DOHH2 (cell line): ENCODE data around the gene CNOT2.

Experiments
- H3F3A ChIP-seq: fragments of 200-600 bp; sonication (generic), shearing (Covaris generic); 2 replicates; pipeline ENCODE4 v1.6.0; 2016; ENCODE audit warnings: antibody characterized with exemption, mild to moderate bottlenecking; ENCODE audit not compliant: control insufficient read depth, insufficient read depth
- H3K27ac ChIP-seq: fragments of 200-600 bp; sonication (generic); 2 replicates; pipeline ENCODE4 v1.5.1; 2014; ENCODE audit warnings: low read depth, mild to moderate bottlenecking, low read length, moderate library complexity
- H3K27me3 ChIP-seq: fragments of 200-600 bp; sonication (generic); 2 replicates; pipeline ENCODE4 v1.6.1; 2014; ENCODE audit warnings: mild to moderate bottlenecking, low read length, mixed read lengths; ENCODE audit not compliant: control insufficient read depth
- H3K36me3 ChIP-seq: fragments of 200-600 bp; sonication (generic); 2 replicates; pipeline ENCODE4 v1.6.1; 2014; ENCODE audit warnings: mild to moderate bottlenecking, low read length, moderate library complexity, mixed read lengths; ENCODE audit not compliant: control insufficient read depth
- H3K4me1 ChIP-seq: fragments of 200-600 bp; sonication (generic); 2 replicates; pipeline ENCODE4 v1.6.1; 2014; ENCODE audit warnings: mild to moderate bottlenecking, low read length, mixed read lengths; ENCODE audit not compliant: control insufficient read depth
- H3K4me2 ChIP-seq: fragments of 200-600 bp; sonication (generic); 2 replicates; pipeline ENCODE4 v1.6.0; 2014; ENCODE audit warnings: mild to moderate bottlenecking, low read length, moderate library complexity
- H3K4me3 ChIP-seq: fragments of 200-600 bp; sonication (generic); 2 replicates; pipeline ENCODE4 v1.5.1; 2014; ENCODE audit warnings: mild to moderate bottlenecking, low read length, mixed read lengths
- H3K79me2 ChIP-seq: fragments of 200-600 bp; sonication (generic); 2 replicates; pipeline ENCODE4 v1.6.1; 2014; ENCODE audit warnings: mild to moderate bottlenecking, low read length, mixed read lengths; ENCODE audit not compliant: control insufficient read depth
- H3K9me2 ChIP-seq: fragments of 200-600 bp; sonication (generic); replicated peaks from 2 replicates; pipeline ENCODE4 v1.6.1; 2014; ENCODE audit warnings: mild to moderate bottlenecking, low read length, mixed read lengths; ENCODE audit not compliant: control insufficient read depth
- H3K9me3 ChIP-seq: fragments of 200-600 bp; sonication (generic); 2 replicates; pipeline ENCODE4 v1.6.1; 2014; ENCODE audit warnings: antibody characterized with exemption, low read length, mixed read lengths; ENCODE audit not compliant: control insufficient read depth, insufficient read depth
- H4K20me1 ChIP-seq: fragments of 200-600 bp; sonication (generic); 2 replicates; pipeline ENCODE4 v1.6.0; 2014; ENCODE audit warnings: low read depth, mild to moderate bottlenecking, antibody characterized with exemption, low read length, moderate library complexity; ENCODE audit not compliant: control insufficient read depth, insufficient read depth
- CTCF ChIP-seq: fragments of 200-600 bp; sonication (generic); IDR thresholded peaks from one replicate; pipeline ENCODE4 v1.5.1; 2014; ENCODE audit warnings: antibody characterized with exemption, mild to moderate bottlenecking, low read depth, low read length; ENCODE audit not compliant: poor library complexity, severe bottlenecking
- EZH2phosphoT487 ChIP-seq: fragments of 200-600 bp; sonication (generic); IDR thresholded peaks from 2 replicates; pipeline ENCODE4 v1.6.1; 2017; ENCODE audit warnings: borderline replicate concordance, mild to moderate bottlenecking, antibody characterized with exemption, low read length, moderate library complexity, mixed read lengths

CNOT2 gene

GRCh38 chr12:70265132-70265531, 21.9 kb downstream of the CNOT2 start:
- Histone ChIP-seq H3K27ac (peak overlapping the region; percentile 88), H3K9me2 (no peaks in the 10 kb centered on the region), H3K27me3 (no peaks in the 10 kb centered on the region), H3K9me3 (no peaks in the 10 kb centered on the region), H3K4me2 (peak overlapping the region; percentile 36), H3K36me3 (peaks cover 44% of the 10 kb centered on the region), H3K4me1 (peaks cover 97% of the 10 kb centered on the region), H4K20me1 (no peaks in the 10 kb centered on the region), H3K4me3 (peak overlapping the region; percentile 7; the same call in 1 of the 2 replicates), H3K79me2 (peaks cover 98% of the 10 kb centered on the region), H3F3A (peaks cover 16% of the 10 kb centered on the region)
- no peak for TF ChIP-seq EZH2phosphoT487
- TF ChIP-seq CTCF: no peak

- TF ChIP-seq CTCF (no peak), EZH2phosphoT487 (no peak)
- peaks cover 99% of the 10 kb centered on the region for H3K4me1 ChIP-seq
- H3K9me2 ChIP-seq: no peaks in the 10 kb centered on the region
- peak overlapping the region; percentile 80 for H3K27ac ChIP-seq
- H3K4me3 ChIP-seq: peak overlapping the region; percentile 20
- H4K20me1 ChIP-seq: no peaks in the 10 kb centered on the region
- peaks cover 100% of the 10 kb centered on the region for H3K79me2 ChIP-seq
- 0 out of 2 replicates have a peak, but pooled peaks cover 4% of the 10 kb centered on the region for H3K9me3 ChIP-seq
- peaks cover 54% of the 10 kb centered on the region for H3K36me3 ChIP-seq
- peaks cover 9% of the 10 kb centered on the region for H3F3A ChIP-seq
- H3K4me2 ChIP-seq: peak overlapping the region; percentile 58
- H3K27me3 ChIP-seq: no peaks in the 10 kb centered on the region
These were observed 24.3 kb downstream of the CNOT2 start for GRCh38 chr12:70267550-70267949.

GRCh38 chr12:70268972-70269371, 25.7 kb downstream of the CNOT2 start:
- Histone ChIP-seq H3F3A (peaks cover 9% of the 10 kb centered on the region), H3K79me2 (peaks cover 100% of the 10 kb centered on the region), H3K27ac (peak overlapping the region; percentile 80), H3K4me1 (peaks cover 99% of the 10 kb centered on the region), H3K9me3 (0 out of 2 replicates have a peak, but pooled peaks cover 5% of the 10 kb centered on the region), H3K36me3 (peaks cover 57% of the 10 kb centered on the region), H3K4me3 (peak overlapping the region; percentile 41), H3K27me3 (no peaks in the 10 kb centered on the region), H3K4me2 (peak overlapping the region; percentile 58), H3K9me2 (no peaks in the 10 kb centered on the region), H4K20me1 (no peaks in the 10 kb centered on the region)
- TF ChIP-seq CTCF: no peak
- TF ChIP-seq EZH2phosphoT487: no peak
